Measurements from ENCODE around the gene BCAR1.
"Not testable (repeated sequence)": the region's sequence is repeated elsewhere in the genome, so short reads cannot be mapped to it uniquely, and the experiment has no call there.

The BCAR1 gene

GRCh38 chr16:75252049-75252864, 833 bp upstream of the BCAR1 start:
- DNase-seq = no peak

- DNase-seq = no peak
Observed at GRCh38 chr16:75250809-75251279, 580 bp downstream of the BCAR1 start.

GRCh38 chr16:75250089-75250808, 1.2 kb downstream of the BCAR1 start:
- DNase-seq = no peak

GRCh38 chr16:75249441-75249840, 2.0 kb downstream of the BCAR1 start:
- no peak for DNase-seq

DNA sequence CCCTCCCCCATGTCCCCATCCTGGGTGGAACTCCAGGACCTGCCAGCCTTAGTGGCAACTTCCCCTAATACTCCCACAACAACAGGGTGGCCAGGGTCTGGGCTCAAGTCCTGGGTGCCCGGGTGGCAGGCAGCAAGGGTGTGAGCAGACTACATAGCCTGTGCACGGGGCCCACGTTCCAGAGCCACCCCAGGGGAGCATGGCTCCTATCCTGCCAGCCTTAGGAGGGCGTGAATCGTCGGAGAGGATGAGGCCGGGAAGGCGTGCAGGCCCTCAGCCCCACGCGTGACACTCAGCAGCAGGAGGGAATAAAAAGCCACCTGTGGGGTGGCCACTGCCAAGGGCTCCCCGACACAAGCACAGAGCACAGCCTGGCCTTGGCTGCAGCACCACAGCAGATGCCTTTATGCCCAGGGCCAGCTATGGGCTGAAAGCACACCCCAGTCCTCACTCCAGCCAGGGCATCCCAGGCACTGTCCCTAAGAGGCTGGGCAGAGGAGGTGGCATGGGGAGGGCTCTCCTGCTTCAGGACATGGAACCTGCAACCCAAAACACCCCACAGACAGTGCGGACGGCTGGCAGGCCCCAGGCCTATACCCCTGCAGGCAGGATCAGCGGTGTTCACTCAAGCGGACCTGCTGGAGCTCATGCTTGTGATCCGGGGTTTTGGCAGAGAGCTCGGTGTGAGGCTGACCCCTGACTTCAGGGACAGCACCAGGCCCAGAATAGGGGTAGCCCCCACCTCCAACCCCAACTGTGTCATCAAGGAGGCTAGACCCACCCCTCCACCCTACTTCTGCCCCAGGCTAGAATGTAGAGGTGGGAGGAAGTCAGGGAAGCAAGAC, 2.7 kb downstream of the BCAR1 start:
- no peak for DNase-seq

DNA sequence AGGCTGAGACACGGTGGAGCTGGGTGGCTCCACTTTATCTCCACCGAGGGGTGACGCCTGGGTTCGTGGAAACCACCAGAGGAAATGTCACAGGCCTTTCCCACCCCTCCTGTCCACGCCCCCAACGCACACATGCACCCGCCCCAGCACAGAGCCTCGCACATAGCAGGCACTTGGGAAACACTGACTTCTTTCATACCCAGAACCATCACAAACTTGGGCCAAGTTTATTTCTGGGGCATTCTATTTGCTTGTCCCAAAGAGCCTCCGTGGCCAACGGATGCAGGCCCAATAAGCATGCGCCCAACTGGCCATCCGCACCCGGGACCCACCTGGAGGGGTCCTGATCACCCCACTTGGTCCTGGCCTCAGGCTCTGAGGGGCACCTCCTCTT, 3.3 kb downstream of the BCAR1 start:
- DNase-seq = no peak

DNA sequence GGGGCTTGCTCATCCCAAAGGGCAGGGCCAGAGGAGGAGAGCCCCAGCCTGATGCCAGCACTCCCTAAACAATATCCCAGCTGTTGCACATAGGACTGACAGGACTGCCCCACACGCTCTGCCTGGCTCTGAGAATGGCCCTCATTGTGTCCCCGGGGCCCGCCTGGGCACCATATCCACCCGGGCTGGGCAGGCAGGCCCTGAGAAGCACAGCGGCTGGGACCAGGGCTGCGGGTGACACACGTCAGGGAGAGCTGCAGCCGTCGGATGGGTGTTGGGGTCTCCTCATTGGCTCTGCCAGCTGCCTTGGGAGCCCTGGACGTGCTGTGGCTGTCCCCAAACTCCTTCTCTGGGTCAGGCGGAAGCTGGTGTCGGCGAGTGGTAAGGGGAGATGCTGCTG, 4.2 kb downstream of the BCAR1 start:
- DNase-seq = no peak

DNA sequence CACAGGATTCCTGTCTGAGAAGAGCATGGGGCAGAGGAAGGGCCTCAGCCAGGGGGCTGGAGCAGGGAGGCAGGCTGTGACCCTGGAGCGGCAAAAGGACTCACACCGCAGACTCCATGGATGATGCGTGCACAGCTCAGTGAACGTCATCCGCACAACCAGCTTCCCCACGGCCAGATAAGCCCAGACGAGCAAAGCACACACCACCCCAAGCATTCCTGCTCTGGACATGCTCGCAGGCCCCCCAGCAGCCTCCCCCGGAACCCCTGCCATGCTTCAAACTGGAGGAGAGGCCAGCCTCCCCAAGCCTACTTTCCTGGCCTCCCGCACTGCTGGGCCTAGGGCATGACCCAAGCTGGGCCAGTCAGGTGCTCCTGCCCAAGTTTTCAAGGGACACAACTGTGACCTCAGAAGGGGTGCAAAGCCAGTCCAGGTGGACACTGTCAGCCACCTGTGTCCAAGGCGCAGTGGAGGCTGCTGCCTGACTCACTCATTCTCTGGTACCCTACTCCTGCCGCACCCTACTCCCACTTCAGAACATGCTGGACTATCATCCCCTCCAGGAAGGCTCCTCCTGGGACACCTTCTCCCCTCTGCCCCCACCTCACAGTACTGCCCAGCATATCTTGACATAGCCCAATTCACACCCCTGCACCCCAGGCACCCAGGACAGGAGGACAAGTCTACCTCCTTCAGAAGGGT, 4.8 kb downstream of the BCAR1 start:
- DNase-seq = no peak

DNA sequence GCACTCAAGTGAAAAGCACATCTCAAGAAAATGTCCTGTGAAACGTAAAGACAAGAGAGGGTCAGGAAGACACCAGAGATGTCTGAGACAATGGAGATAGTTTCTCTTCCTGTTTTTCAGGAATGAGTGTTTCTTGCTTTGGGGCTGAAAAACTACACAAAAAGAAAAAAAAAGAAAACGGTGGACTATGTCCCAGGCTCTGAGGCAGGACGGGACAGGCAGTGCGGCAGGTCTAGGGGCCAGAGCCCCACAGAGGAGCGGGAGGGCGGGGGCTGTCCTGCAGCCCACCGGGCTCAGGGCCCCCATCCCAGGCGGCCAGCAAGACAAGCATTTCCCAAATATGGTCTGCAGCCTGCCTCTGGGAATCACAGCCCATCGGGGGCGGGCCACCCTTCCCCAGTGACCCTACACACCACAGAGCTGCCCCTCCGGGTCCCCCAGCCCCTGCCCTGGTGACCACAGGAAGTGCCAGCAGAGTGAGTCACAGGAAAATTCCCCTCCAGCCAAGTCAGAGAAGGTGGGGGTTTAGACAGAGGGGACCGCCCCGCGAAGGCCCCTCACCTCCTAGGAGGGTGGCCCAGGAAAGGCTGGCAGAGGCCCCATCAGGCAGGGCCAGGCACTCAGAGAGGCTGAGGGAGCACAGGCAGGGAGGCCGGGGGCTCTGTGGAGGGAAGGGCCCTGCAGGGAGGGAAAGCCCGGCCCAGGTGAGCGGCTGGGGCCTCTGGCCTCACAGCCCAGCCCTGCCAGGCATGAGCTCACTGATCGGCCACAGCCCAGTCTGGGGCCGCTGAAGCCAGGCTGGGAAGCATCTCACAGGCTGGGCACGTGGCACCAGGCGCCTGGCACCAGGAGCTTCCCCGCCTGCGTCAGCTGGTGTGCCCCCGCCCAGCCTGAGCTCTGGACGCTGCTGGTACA, 6.3 kb downstream of the BCAR1 start:
- DNase-seq = no peak

GRCh38 chr16:75244225-75244809, 7.1 kb downstream of the BCAR1 start:
- no peak for DNase-seq

GRCh38 chr16:75243667-75244224, 7.7 kb downstream of the BCAR1 start:
- DNase-seq = no peak

- DNase-seq = not testable (repeated sequence)
Observed at GRCh38 chr16:75242436-75243078, 8.9 kb downstream of the BCAR1 start.

DNA sequence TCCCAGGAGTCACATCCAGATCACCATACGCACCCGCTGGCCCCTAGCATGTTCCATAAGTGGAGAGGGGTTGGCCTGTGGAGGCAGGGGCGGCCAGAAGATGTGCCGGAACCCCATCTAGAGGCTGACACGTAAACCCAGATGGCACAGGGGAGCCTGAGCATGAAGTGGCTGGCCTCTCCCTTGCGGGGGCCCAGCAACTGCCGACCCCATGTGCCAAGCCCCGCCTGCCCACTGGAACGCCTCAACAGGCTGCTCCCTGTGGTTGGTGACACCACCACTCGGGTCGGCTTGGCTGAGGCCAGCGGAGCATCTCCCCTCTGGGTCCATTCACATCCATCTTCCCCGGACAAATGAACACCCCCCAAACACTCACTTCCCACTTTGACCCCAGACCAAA, 9.5 kb downstream of the BCAR1 start:
- no peak for DNase-seq

DNA sequence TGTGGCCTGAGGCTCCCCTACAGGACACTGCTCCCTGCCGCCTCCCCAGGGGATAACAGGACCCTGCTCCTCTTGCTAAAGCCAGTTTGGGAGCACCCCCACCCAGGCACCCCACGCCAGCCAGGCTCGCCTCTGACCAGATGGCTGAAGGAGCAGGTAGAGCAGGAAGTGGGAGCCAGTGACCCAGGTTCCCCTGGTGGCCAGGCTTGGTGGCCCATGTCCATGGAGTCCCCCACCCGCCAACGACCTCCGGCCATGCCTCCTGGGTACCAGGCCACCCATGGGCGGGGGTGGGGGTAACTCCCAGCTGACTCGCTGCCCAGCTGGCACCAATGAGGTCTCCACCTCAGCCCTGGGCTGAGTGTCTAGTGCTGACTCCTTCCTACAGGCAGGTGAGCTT, 10.0 kb downstream of the BCAR1 start:
- no peak for DNase-seq

DNA sequence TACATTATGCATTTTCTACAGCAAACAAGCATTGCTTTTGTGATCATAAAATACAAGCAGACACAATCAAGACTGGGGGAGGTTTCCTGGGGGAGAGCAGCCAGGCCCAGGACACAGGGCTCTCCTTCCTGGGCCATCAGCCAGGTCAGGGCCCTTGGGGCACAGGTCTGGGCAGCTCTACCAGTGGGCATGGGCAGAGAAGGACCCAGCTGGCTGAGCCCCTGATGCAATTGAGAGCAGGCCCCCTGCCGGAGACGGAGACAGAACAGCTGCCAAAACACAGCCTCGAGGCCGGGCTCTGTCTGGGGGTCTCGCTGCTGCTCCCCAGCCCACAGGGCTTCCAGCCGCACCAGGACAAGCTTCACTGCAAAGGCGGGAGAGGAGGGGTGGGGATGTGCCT, 10.8 kb downstream of the BCAR1 start:
- DNase-seq = not testable (repeated sequence)

DNA sequence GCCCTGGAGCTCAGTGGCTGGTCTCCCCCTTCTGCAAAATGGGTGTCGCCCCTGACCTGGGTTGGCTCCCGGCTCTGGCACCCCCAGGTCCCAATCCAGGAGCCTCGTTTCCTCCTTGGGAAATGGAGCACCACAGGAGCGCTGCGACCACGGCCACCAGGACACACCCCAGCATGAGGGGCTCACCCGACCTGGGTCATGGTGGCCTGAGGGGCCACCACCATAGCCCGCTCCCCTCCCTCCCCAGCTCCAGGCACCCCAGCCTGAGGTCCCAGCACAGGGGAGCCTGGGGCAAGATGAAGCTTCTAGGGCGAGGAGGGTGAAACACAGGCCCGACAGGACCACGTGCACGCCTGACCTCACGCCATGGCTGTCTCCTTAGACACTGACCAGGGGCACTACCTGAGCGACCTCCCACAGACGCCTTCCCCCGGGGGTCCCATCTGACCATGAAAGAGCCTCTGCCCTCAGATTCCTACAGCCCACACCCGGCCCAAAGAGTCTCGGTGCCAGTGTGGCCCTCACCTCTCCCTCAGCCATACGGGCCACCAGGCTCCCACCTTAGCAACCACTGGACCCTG, 11.8 kb downstream of the BCAR1 start:
- no peak for DNase-seq

GRCh38 chr16:75238853-75239541, 12.4 kb downstream of the BCAR1 start:
- no peak for DNase-seq

- DNase-seq = no peak
Observed at GRCh38 chr16:75238132-75238852, 13.1 kb downstream of the BCAR1 start.

Data from stimulated activated CD8-positive, alpha-beta memory T cell treated with anti-CD3 and anti-CD28 coated beads, Interleukin-4, amount 100 ng/mL, for 48 hours (primary cell).